Measurements from ENCODE around the gene POLE2.
"Not testable (repeated sequence)": the region's sequence is repeated elsewhere in the genome, so short reads cannot be mapped to it uniquely, and the experiment has no call there.

The POLE2 gene, protein sequence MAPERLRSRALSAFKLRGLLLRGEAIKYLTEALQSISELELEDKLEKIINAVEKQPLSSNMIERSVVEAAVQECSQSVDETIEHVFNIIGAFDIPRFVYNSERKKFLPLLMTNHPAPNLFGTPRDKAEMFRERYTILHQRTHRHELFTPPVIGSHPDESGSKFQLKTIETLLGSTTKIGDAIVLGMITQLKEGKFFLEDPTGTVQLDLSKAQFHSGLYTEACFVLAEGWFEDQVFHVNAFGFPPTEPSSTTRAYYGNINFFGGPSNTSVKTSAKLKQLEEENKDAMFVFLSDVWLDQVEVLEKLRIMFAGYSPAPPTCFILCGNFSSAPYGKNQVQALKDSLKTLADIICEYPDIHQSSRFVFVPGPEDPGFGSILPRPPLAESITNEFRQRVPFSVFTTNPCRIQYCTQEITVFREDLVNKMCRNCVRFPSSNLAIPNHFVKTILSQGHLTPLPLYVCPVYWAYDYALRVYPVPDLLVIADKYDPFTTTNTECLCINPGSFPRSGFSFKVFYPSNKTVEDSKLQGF

DNA sequence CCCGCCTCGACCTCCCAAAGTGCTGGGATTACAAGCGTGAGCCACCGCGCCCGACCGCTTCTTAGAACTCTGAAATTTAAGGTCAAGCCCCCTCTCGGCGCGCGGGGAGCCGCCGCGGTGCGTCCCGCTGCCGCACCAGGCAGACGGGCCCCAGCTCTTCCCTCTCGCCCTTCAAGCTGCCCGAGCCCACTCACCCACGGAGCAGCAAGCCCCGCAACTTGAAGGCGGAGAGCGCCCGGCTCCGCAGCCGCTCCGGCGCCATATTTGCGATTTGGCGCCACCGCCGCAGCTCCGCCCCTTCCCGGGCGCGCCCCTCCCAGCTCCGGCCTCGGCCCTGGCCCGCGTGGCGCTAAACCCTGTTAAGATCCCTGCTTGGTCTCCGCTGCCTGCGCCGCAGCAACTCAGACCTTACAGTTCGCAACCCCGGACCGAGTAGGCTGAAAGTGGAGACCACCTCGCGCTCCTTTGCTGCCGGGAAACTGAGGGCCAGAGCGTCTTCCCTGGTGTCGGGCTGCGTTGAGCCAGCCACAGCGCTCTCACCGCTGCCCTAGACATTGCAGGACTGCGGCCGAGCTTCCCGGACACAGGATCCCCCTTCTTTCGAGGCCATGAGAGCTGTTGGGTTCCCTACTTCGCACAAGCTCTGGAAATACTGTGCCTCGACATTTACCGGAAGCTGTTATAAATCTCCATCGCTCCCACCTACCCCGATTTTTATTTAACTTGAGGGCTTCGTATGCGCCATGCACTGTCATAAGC, at the start of gene POLE2:
POLE2 (minus strand) TSS at position 273 of the 759 bp plus-strand sequence; CDS start at position 262, 11 bp downstream.
- peak; percentile 89 to 90 for DNase-seq
- TF ChIP-seq GATA1 (IDR thresholded peaks at IDR 0.05; ENCODE audit: low read depth, low read length) (no peak), POLR2A (IDR thresholded peaks at IDR 0.05; ENCODE audit: low read length) (peak; percentile 82)

DNA sequence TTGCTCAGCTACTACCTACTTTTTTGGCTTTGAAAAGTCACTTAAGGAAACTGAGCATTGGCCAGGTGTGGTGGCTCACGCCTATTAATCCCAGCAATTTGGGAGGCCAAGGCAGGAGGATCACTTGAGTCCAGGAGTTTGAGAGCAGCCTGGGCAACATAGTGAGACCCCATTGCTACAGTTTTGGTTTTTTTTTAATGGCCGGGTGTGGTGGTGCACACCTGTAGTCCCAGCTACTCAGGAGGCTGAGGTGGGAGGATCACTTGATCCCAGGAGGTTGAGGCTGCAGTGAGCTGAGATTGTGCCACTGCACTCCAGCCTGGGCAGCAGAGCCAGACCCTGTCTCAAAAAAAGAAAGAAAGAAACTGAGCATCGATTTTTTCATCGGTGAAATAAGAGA, 47.7 kb upstream of the POLE2 start:
- DNase-seq = not testable (repeated sequence)

DNA sequence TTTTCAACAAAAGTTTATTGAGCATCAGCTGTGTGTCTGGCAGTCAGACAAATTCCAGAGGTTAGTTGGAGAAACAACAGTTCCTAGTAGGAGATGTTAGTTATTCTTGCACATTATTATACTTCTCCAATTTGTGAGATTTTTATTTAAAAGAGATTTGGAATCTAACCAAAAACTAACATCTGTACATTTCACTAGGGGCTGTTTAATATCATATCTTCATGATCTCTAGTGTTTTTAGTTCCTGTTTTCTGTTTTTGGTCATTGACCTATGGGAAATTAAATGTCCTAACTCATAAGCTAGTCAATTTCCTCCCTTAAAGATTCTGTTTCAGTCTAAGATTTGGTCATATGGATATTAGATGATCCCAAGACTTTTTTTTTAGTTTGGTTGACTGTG, 45.8 kb upstream of the POLE2 start:
- TF ChIP-seq GATA1 (IDR thresholded peaks at IDR 0.05; ENCODE audit: low read depth, low read length) = no peak
- TF ChIP-seq POLR2A (IDR thresholded peaks at IDR 0.05; ENCODE audit: low read length) = no peak
- DNase-seq = no peak

DNA sequence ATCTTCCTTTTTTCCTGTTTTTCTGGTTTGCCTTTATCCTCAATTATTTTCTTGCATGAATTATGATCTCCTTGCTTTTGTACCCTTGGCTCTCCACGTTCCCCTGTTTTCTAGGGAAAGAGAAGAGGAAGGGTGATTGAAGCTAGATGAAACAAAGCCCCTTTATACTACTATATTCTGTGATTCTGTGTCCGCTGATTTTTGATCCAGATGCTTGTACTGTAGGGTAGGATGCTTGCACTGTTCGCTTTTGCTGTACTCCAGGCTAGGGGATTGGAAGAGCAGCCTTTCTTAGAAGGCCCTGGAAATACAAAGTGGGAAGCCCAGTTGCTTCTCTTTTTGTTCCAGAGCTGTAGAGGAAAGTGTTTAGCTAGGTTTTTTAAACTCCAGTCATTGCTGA, 44.9 kb upstream of the POLE2 start:
- no peak for DNase-seq
- no peak for TF ChIP-seq GATA1 (IDR thresholded peaks at IDR 0.05; ENCODE audit: low read depth, low read length)

DNA sequence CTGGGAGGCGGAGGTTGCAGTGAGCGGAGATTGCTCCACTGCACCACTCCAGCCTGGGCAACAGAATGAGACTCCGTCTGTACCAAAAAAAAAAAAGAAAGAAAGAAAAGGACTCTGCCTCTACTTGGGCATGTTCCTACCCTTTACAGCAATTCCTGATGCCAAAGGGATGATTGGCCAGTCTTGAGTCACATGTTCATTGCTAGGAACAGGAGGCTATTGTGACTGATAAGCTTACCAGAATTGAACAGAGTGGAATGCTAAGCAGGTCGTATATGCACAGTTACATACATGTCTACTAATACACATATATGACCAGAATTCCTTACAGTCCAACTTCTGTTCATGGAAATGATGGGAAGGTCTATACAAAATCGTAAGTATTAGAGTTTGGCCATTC, 39.2 kb upstream of the POLE2 start:
- no peak for DNase-seq
- TF ChIP-seq POLR2A (IDR thresholded peaks at IDR 0.05; ENCODE audit: low read length) = no peak
- no peak for TF ChIP-seq GATA1 (IDR thresholded peaks at IDR 0.05; ENCODE audit: low read depth, low read length)

DNA sequence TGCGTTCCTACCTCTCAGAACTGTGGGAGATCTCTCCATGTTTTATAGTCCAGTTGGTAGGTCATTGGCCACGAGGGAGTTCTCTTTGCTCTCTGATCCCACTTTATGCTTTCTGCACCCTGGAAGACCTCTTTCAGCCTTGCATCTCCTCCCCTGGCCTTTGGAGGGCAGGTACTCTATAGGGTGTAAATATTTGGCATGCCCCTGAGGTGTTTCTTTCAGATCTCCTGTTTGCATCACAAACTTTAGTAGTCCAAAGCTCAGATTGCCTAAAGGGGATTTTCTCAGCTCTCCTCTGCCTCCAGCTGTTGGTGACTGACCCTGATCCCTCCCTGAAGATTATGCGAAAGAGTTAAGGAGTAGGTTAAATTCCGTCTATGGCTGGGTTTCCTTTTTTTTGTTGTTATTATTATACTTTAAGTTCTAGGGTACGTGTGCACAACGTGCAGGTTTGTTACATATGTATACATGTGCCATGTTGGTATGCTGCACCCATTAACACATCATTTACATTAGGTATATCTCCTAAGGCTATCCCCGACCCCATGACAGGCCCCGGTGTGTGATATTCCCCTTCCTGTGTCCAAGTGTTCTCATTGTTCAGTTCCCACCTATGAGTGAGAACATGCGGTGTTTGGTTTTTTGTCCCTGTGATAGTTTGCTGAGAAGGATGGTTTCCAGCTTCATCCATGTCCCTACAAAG, 33.9 kb upstream of the POLE2 start:
- DNase-seq = not testable (repeated sequence)

DNA sequence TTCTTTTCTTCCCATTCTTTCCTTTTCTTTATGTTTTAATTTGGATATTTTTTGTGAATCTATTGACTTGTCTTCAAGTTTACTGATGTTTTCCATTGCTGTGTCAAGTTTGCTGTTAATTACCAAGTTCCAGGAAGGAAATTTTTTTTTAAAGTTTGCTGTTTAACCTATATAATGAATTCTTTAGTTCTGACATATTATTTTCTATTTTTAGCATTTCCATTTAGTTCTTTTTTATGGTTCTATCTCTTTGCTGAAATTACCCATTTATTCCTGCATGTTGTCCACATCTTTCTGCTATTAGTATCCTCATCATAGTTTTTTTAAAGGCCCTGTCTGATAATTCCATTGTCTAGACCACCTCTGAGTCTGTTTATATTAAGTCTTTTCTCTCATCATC, 32.7 kb upstream of the POLE2 start:
- DNase-seq = no peak
- TF ChIP-seq POLR2A (IDR thresholded peaks at IDR 0.05; ENCODE audit: low read length) (no peak), GATA1 (IDR thresholded peaks at IDR 0.05; ENCODE audit: low read depth, low read length) (no peak)

DNA sequence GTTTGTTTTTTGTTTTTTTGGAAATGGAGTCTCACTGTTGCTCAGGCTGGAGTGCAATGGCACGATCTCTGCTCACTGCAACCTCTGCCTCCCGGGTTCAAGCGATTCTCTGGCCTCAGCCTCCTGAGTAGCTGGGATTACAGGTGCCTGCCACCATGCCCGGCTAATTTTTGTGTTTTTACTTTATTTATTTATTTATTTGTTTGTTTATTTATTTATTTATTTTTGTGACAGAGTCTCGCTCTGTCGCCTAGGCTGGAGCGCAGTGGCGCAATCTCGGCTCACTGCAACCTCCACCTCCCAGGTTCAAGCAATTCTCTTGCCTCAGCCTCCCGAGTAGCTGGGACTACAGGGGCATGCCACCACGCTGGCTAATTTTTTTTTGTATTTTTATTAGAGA, 23.0 kb upstream of the POLE2 start:
- DNase-seq = not testable (repeated sequence)

DNA sequence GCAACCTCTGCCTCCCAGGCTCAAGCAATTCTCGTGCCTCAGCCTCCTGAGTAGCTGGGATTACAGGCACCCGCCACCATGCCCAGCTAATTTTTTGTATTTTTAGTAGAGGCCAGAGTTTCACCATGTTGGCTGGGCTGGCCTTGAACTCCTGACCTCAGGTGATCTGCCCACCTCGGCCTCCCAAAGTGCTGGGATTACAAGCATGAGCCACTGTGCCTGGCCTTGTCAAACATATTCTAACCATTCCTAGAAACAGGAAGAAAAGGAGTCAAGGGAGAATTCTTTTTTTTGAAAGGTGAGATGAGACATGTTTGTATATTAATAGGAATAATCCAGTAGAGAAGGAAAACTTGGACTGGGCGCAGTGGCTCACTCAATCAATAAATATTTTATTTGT, 16.5 kb upstream of the POLE2 start:
- DNase-seq = not testable (repeated sequence)

DNA sequence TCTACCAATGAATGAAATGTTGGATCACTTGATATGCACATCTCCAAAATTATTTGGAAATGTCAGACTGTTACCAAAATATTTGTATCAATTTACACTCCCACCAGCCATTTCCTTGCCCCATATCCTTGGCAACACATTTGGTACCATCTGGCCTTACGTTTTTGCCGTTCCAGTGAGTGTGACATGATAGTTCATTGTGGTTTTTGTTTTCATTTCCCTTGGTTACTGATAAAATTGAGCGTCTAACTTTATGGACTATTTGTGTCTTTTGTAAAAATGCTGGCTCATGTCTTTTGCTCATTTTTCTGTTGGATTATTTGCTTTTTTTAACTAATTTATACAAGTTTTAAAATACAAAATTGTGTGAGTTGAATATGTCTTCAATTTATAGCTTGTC, 16.0 kb upstream of the POLE2 start:
- TF ChIP-seq POLR2A (IDR thresholded peaks at IDR 0.05; ENCODE audit: low read length) (no peak), GATA1 (IDR thresholded peaks at IDR 0.05; ENCODE audit: low read depth, low read length) (no peak)
- DNase-seq = peak in 1 of 2 experiments; percentile 46

DNA sequence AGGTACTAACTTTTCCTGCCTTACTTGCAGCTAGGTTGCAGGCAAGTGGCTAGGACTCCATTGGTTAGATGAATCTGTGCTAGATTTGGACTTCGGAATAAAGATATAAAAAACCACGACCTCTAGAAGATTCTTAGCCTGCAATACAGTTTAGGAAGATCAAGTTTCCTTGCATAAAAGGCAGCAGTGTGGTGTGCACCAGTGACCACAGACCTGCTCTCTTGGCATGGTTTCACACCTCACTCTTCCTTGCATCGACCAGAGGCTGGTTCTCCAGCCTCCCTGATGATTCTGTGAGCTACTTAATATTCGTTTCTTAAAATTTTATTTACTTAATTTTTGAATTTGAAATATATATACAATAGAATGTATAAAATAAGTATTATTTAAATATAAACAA, 14.7 kb upstream of the POLE2 start:
- TF ChIP-seq GATA1 (IDR thresholded peaks at IDR 0.05; ENCODE audit: low read depth, low read length) (no peak), POLR2A (IDR thresholded peaks at IDR 0.05; ENCODE audit: low read length) (no peak)
- DNase-seq = no peak

DNA sequence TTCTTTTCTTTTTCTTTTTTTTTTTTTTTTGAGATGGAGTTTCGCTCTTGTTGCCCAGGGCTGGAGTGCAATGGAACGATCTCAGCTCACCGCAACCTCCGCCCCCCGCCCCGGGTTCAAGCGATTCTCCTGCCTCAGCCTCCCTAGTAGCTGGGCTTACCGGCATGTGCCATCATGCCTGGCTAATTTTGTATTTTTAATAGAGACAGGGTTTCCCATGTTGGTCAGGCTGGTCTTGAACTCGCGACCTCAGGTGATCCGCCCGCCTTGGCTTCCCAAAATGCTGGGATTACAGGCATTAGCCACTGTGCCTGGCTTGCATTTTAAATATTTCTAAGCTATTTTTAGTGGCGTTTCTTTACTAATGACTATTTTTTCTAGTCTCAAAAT, 5.7 kb upstream of the POLE2 start:
- DNase-seq = not testable (repeated sequence)

DNA sequence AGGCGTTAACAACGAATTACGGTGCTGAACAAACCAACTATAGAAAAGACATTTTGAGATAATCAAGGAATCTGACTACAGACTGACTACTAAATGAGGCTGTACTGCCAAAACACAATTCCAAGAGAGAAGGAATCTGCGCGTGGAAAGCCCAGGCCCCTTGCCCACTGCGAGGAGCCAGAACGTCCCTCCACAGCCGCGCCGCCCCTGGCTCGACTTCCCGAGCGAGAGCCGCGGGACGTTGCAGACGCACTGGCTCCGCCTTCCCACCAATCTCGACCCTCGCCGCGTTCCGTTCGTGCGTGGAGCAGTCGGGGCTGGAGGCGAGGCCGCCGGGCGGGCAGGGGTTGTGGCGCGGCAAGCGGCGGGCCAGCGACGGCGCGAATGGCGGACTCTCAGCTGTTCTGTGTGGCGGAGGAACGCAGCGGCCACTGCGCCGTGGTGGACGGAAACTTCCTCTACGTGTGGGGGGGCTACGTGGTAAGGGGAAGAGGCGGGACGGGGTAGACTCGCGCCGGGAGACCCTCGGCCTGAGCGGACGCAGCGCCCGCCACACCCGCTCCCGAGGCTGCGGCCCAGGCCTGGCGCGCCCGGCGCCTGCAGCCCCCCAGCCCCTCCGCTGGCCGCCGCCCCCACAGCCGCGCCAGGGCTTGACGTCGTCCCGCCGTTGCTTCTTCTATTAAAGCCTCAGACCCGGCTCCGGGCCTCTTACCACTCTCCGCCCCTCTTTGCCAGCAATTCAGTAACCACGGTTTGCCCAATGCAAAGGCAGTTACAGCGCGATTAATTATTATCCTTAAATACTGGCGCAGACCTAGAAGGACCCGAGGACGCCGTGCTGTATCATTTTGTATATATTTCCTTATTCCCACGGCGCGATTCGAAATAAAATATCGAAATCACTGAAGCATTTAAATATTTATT, 5.1 kb upstream of the POLE2 start, which contains the start of gene KLHDC1:
KLHDC1 (plus strand) TSS at position 310 of the 924 bp plus-strand sequence; CDS start at position 385, 75 bp downstream.
- peak; percentile 76 to 78 for DNase-seq
- TF ChIP-seq GATA1 (IDR thresholded peaks at IDR 0.05; ENCODE audit: low read depth, low read length) = no peak
- TF ChIP-seq POLR2A (IDR thresholded peaks at IDR 0.05; ENCODE audit: low read length) = peak; percentile 76
